ENCODE measurements around the gene TUBA1C. TPM values are rescaled to one million over a fixed set of nuclear protein-coding genes. Genes with fewer than 3 reads are reported as not detected.
"Not testable (repeated sequence)": the region's sequence is repeated elsewhere in the genome, so short reads cannot be mapped to it uniquely, and the experiment has no call there.

Gene TUBA1C
- total and polyA plus RNA-seq, 10 of the 15 experiments (the other 5 are each of a cell fraction or from before 2014, with no cell fraction given), result 285 to 1,003 (median 441) TPM

DNA sequence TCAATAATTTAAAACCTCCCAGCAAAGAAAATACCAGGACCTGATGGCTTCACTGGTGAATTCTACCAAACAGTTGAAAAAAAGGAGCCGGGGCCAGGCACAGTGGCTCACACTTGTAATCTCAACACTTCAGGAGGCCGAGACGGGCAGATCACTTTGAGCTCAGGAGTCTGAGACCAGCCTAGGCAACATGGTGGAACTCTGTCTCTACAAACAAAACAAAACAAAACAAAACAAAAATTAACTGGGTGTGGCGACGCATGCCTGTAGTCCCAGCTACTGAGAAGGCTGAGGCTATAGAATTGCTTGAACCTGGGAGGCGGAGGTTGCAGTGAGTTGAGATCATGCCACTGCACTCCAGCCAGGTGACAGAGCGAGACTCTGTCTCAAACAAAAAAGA is 44.5 kb downstream of the TUBA1C start:
- ChIA-PET POLR2A (no interaction called here), CTCF (interaction anchor here (0.5 kb wide), 1 partner anchor 231 kb away, joined by 3 read pairs; no protein-coding TSS in a partner anchor), RAD21 (ENCODE audit: unreplicated experiment) (no interaction called here), SMC1A (ENCODE audit: uncharacterized antibody, unreplicated experiment) (interaction anchor here (1.2 kb wide), 1 partner anchor 21 kb away, joined by 3 read pairs; no protein-coding TSS in a partner anchor)
- intact Hi-C loops (cut with micrococcal nuclease; ENCODE audit: unreplicated experiment), result no loop called here
- WGBS (ENCODE audit: insufficient coverage, insufficient replicate concordance, low lambda C conversion rate, missing lambda C conversion rate), result 50% methylated on average over 7 of the region's 7 CpGs
- no peak for TF ChIP-seq CREB1 (IDR thresholded peaks at IDR 0.05; ENCODE audit: low read depth)
- no peak for TF ChIP-seq NBN (IDR thresholded peaks at IDR 0.05)
- no peak for TF ChIP-seq SMARCA5 (IDR thresholded peaks at IDR 0.05)
- no peak for TF ChIP-seq KDM1A (IDR thresholded peaks at IDR 0.05; ENCODE audit: borderline replicate concordance)
- no peak for TF ChIP-seq FOXM1 (IDR thresholded peaks at IDR 0.05; ENCODE audit: low read depth, low read length)
- TF ChIP-seq ZBTB4 (CRISPR knock-in tag; IDR thresholded peaks at IDR 0.05), result no peak
- TF ChIP-seq, protein P1, sequence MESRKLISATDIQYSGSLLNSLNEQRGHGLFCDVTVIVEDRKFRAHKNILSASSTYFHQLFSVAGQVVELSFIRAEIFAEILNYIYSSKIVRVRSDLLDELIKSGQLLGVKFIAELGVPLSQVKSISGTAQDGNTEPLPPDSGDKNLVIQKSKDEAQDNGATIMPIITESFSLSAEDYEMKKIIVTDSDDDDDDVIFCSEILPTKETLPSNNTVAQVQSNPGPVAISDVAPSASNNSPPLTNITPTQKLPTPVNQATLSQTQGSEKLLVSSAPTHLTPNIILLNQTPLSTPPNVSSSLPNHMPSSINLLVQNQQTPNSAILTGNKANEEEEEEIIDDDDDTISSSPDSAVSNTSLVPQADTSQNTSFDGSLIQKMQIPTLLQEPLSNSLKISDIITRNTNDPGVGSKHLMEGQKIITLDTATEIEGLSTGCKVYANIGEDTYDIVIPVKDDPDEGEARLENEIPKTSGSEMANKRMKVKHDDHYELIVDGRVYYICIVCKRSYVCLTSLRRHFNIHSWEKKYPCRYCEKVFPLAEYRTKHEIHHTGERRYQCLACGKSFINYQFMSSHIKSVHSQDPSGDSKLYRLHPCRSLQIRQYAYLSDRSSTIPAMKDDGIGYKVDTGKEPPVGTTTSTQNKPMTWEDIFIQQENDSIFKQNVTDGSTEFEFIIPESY (IDR thresholded peaks at IDR 0.05), result no peak
- TF ChIP-seq PBX3 (IDR thresholded peaks at IDR 0.05; ENCODE audit: insufficient replicate concordance, low read depth, low read length), result no peak
- no peak for TF ChIP-seq SMC3 (IDR thresholded peaks at IDR 0.05; ENCODE audit: borderline replicate concordance, low read length)
- TF ChIP-seq SUZ12 (IDR thresholded peaks at IDR 0.05; ENCODE audit: unreplicated experiment), result no peak
- Histone ChIP-seq H3K9ac (ENCODE audit: control insufficient read depth, insufficient read depth, low read length) (no peak overlapping the region), H3K9me3 (replicated peaks; ENCODE audit: control insufficient read depth, insufficient read depth, low read length) (no peaks in the 10 kb centered on the region), H3K27ac (ENCODE audit: control insufficient read depth, insufficient read depth) (no peak overlapping the region), H3K4me2 (ENCODE audit: control insufficient read depth, insufficient read depth) (no peak overlapping the region), H3K4me3 (no peak overlapping the region), H3K36me3 (ENCODE audit: control insufficient read depth in 2 of 2, insufficient read depth in 2 of 2, low read length in 1 of 2) (no peaks in the 10 kb centered on the region), H3K79me2 (ENCODE audit: control insufficient read depth, insufficient read depth, low read length) (no peaks in the 10 kb centered on the region), H2AFZ (ENCODE audit: control insufficient read depth, low read depth, low read length) (no peak overlapping the region), H3K4me1 (ENCODE audit: control insufficient read depth, insufficient read depth, low read length) (no peaks in the 10 kb centered on the region), H4K20me1 (ENCODE audit: control insufficient read depth, insufficient read depth) (no peaks in the 10 kb centered on the region), H3K27me3 (replicated peaks in 1 of 2; ENCODE audit: control insufficient read depth in 2 of 2, insufficient read depth in 2 of 2, low read length in 1 of 2) (no peaks in the 10 kb centered on the region; a peak in 1 of 4 replicates)
- no TSS peak for BruUV-seq (replicated peaks)
- in situ Hi-C loops (cut with MboI), result no loop called here
- no peak for FAIRE-seq
- no peak for ATAC-seq
- no peak for DNase-seq (ENCODE audit: low read depth, low spot score)

GRCh38 chr12:49310451-49311000 is 45.6 kb downstream of the TUBA1C start:
- H4K20me1 ChIP-seq (ENCODE audit: control insufficient read depth, insufficient read depth); CTCF ChIA-PET; in situ Hi-C loops (cut with MboI); H3K27ac ChIP-seq (ENCODE audit: control insufficient read depth, insufficient read depth); H3K27me3 ChIP-seq (replicated peaks in 1 of 2; ENCODE audit: control insufficient read depth in 2 of 2, insufficient read depth in 2 of 2, low read length in 1 of 2); H2AFZ ChIP-seq (ENCODE audit: control insufficient read depth, low read depth, low read length); H3K4me2 ChIP-seq (ENCODE audit: control insufficient read depth, insufficient read depth); DNase-seq (ENCODE audit: low read depth, low spot score); H3K9ac ChIP-seq (ENCODE audit: control insufficient read depth, insufficient read depth, low read length); intact Hi-C loops (cut with micrococcal nuclease; ENCODE audit: unreplicated experiment); H3K9me3 ChIP-seq (replicated peaks; ENCODE audit: control insufficient read depth, insufficient read depth, low read length); BruUV-seq (replicated peaks); RAD21 ChIA-PET (ENCODE audit: unreplicated experiment); H3K4me1 ChIP-seq (ENCODE audit: control insufficient read depth, insufficient read depth, low read length); SMC1A ChIA-PET (ENCODE audit: uncharacterized antibody, unreplicated experiment); H3K79me2 ChIP-seq (ENCODE audit: control insufficient read depth, insufficient read depth, low read length); ATAC-seq; H3K36me3 ChIP-seq (ENCODE audit: control insufficient read depth in 2 of 2, insufficient read depth in 2 of 2, low read length in 1 of 2); FAIRE-seq; H3K4me3 ChIP-seq: not testable (repeated sequence)
- POLR2A ChIA-PET, result interaction anchor here (0.6 kb wide), 1 partner anchor 47 kb away, joined by 3 read pairs; no protein-coding TSS in a partner anchor
- WGBS (ENCODE audit: insufficient coverage, insufficient replicate concordance, low lambda C conversion rate, missing lambda C conversion rate), result 18% methylated on average over 2 of the region's 3 CpGs

Data from GM12878 (cell line).